ENCODE data around the gene TTBK1.

The TTBK1 gene

GRCh38 chr6:43271944-43272343 lies 28.7 kb downstream of the TTBK1 start:
- no peak for DNase-seq (ENCODE audit: low spot score)

- DNase-seq (ENCODE audit: low spot score), result no peak
Observed at GRCh38 chr6:43273707-43274106, 30.4 kb downstream of the TTBK1 start.

- no peak for DNase-seq (ENCODE audit: low spot score)
Observed at GRCh38 chr6:43274127-43274915, 31.0 kb downstream of the TTBK1 start.

GRCh38 chr6:43274916-43275597 lies 31.8 kb downstream of the TTBK1 start:
- DNase-seq (ENCODE audit: low spot score), result no peak

- DNase-seq (ENCODE audit: low spot score), result no peak
Observed at GRCh38 chr6:43275801-43276576, 32.7 kb downstream of the TTBK1 start.

GRCh38 chr6:43276577-43277305 lies 33.5 kb downstream of the TTBK1 start:
- no peak for DNase-seq (ENCODE audit: low spot score)

GRCh38 chr6:43277306-43277642 lies 34.0 kb downstream of the TTBK1 start:
- no peak for DNase-seq (ENCODE audit: low spot score)

- DNase-seq (ENCODE audit: low spot score), result no peak
Observed at GRCh38 chr6:43277643-43278523, 34.6 kb downstream of the TTBK1 start.

GRCh38 chr6:43278524-43279078 lies 35.3 kb downstream of the TTBK1 start:
- no peak for DNase-seq (ENCODE audit: low spot score)

GRCh38 chr6:43280234-43280633 lies 37.0 kb downstream of the TTBK1 start:
- DNase-seq (ENCODE audit: low spot score), result no peak

GRCh38 chr6:43282060-43282459 lies 38.8 kb downstream of the TTBK1 start:
- DNase-seq (ENCODE audit: low spot score), result no peak

GRCh38 chr6:43282636-43283513 lies 39.6 kb downstream of the TTBK1 start:
- no peak for DNase-seq (ENCODE audit: low spot score)

GRCh38 chr6:43283514-43283901 lies 40.2 kb downstream of the TTBK1 start:
- no peak for DNase-seq (ENCODE audit: low spot score)

GRCh38 chr6:43283905-43284304 lies 40.6 kb downstream of the TTBK1 start:
- no peak for DNase-seq (ENCODE audit: low spot score)

- DNase-seq (ENCODE audit: low spot score), result no peak
Observed at GRCh38 chr6:43284991-43285781, 41.9 kb downstream of the TTBK1 start.

- DNase-seq (ENCODE audit: low spot score), result no peak
Observed at GRCh38 chr6:43285832-43286231, 42.6 kb downstream of the TTBK1 start.

- no peak for DNase-seq (ENCODE audit: low spot score)
Observed at GRCh38 chr6:43286456-43286979, 43.2 kb downstream of the TTBK1 start.

GRCh38 chr6:43286980-43287716 lies 43.9 kb downstream of the TTBK1 start:
- peak; percentile 48 for DNase-seq (ENCODE audit: low spot score)

Measured in globus pallidus (tissue), 1 donor.